Liver (tissue), 3 donors: ENCODE results near the gene SNX10.

Experiments
- FOXA1 ChIP-seq: IDR thresholded peaks from 2 replicates; pipeline ENCODE4 v1.6.1; 2016; ENCODE audit warnings: antibody characterized with exemption
- RAD21 ChIP-seq, 2 donors: IDR thresholded peaks; 2 replicates each; pipeline ENCODE4 v1.6.1; 2016; ENCODE audit warnings: antibody characterized with exemption in 2 of 2, mild to moderate bottlenecking in 2 of 2
- RXRA ChIP-seq, 2 donors: IDR thresholded peaks; 2 replicates each; pipeline ENCODE4 v1.6.1; 2017 to 2018; ENCODE audit warnings: antibody characterized with exemption in 2 of 2, mild to moderate bottlenecking in 1 of 2
- SP1 ChIP-seq: IDR thresholded peaks from 2 replicates; pipeline ENCODE4 v1.6.1; 2018; ENCODE audit warnings: antibody characterized with exemption, mild to moderate bottlenecking
- TAF1 ChIP-seq: conservative IDR thresholded peaks from 2 replicates; pipeline ENCODE4 v1.6.1; 2016; ENCODE audit warnings: antibody characterized with exemption, mild to moderate bottlenecking
- TF ChIP-seq, protein P1 (sequence below): fragments of 150-350 bp; IDR thresholded peaks from 2 replicates; pipeline ENCODE4 v1.5.1; 2017; ENCODE audit warnings: improper control_type of control experiment, low read depth, low read length; ENCODE audit not compliant: missing input control
- donor health status: healthy.
- donor health status: healthy.

DNA sequence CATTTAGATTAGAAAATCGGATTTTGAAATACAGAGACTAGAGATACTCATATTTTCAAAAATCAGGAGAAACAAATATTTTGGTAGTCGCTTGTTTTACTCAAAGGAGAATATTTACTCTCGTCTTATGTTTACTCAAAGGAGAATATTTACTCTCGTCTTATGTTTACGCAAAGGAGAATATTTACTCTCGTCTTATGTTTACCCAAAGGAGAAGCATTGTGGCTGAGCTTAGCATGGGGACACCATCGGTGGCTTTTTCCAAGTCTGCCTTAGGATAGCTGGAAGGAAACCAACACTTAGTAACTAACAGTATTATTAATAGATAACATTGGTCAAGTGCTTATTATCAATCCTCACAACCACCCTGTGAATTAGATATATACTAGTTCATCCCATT is 71.8 kb downstream of the SNX10 start:
- TF ChIP-seq RAD21 (IDR thresholded peaks at IDR 0.05): peak in 1 of 2 donors; percentile 9
- TF ChIP-seq, protein P1, sequence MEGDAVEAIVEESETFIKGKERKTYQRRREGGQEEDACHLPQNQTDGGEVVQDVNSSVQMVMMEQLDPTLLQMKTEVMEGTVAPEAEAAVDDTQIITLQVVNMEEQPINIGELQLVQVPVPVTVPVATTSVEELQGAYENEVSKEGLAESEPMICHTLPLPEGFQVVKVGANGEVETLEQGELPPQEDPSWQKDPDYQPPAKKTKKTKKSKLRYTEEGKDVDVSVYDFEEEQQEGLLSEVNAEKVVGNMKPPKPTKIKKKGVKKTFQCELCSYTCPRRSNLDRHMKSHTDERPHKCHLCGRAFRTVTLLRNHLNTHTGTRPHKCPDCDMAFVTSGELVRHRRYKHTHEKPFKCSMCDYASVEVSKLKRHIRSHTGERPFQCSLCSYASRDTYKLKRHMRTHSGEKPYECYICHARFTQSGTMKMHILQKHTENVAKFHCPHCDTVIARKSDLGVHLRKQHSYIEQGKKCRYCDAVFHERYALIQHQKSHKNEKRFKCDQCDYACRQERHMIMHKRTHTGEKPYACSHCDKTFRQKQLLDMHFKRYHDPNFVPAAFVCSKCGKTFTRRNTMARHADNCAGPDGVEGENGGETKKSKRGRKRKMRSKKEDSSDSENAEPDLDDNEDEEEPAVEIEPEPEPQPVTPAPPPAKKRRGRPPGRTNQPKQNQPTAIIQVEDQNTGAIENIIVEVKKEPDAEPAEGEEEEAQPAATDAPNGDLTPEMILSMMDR: no peak
- TF ChIP-seq TAF1: no peak
- TF ChIP-seq RXRA (IDR thresholded peaks at IDR 0.05): no peak
- TF ChIP-seq SP1: no peak
- TF ChIP-seq FOXA1: no peak
